Activated CD4-positive, alpha-beta T cell treated with anti-CD3 and anti-CD28 coated beads, Interleukin-10, Interleukin-2, amounts not matched to agents 100 ng/mL and 50 ng/mL, durations not matched to agents 16 hours and 8 hours (primary cell): Measurements from ENCODE around the gene DLG1.
"Not testable (repeated sequence)": the region's sequence is repeated elsewhere in the genome, so short reads cannot be mapped to it uniquely, and the experiment has no call there.

Experiments
- DNase-seq: peaks from one replicate; pipeline ENCODE4 v3.0.0-alpha.2; 2020

The DLG1 gene

GRCh38 chr3:197076415-197076814 lies 222.0 kb downstream of the DLG1 start:
- no peak for DNase-seq

- no peak for DNase-seq
Measured at GRCh38 chr3:197068077-197068476, 230.3 kb downstream of the DLG1 start.

- DNase-seq: no peak
Measured at GRCh38 chr3:197064771-197065170, 233.6 kb downstream of the DLG1 start.

GRCh38 chr3:197062446-197062845 lies 236.0 kb downstream of the DLG1 start:
- no peak for DNase-seq

- DNase-seq: not testable (repeated sequence)
Measured at GRCh38 chr3:197051637-197052036, 246.8 kb downstream of the DLG1 start.

GRCh38 chr3:197050511-197050910 lies 247.9 kb downstream of the DLG1 start:
- DNase-seq: peak; percentile 24

GRCh38 chr3:197042539-197042938 lies 255.9 kb downstream of the DLG1 start:
- DNase-seq: no peak

GRCh38 chr3:197041875-197042488 lies 256.4 kb downstream of the DLG1 start:
- no peak for DNase-seq

GRCh38 chr3:197040658-197041057 lies 257.8 kb downstream of the DLG1 start:
- DNase-seq: no peak

- DNase-seq: no peak
Measured at GRCh38 chr3:197038679-197039462, 259.5 kb downstream of the DLG1 start.

- DNase-seq: no peak
Measured at GRCh38 chr3:197035577-197035976, 262.8 kb downstream of the DLG1 start.

- not testable (repeated sequence) for DNase-seq
Measured at GRCh38 chr3:197034778-197035177, 263.6 kb downstream of the DLG1 start.

- not testable (repeated sequence) for DNase-seq
Measured at GRCh38 chr3:197033764-197034163, 264.6 kb downstream of the DLG1 start.

- DNase-seq: peak; percentile 85
Measured at GRCh38 chr3:197031315-197032285, 266.8 kb downstream of the DLG1 start.

- DNase-seq: no peak
Measured at GRCh38 chr3:197030379-197031314, 267.8 kb downstream of the DLG1 start.

- peak; percentile 74 for DNase-seq
Measured at GRCh38 chr3:197029511-197030167, 268.8 kb downstream of the DLG1 start, which contains the start of gene MELTF. Gene MELTF (minus strand): TSS chr3:197029817. CDS start chr3:197029702, 115 bp downstream.

- DNase-seq: peak; percentile 19
Measured at GRCh38 chr3:197028728-197029510, 269.5 kb downstream of the DLG1 start.

GRCh38 chr3:197027896-197028727 lies 270.3 kb downstream of the DLG1 start:
- DNase-seq: no peak

GRCh38 chr3:197027151-197027895 lies 271.1 kb downstream of the DLG1 start:
- no peak for DNase-seq
